Activated CD8-positive, alpha-beta memory T cell treated with anti-CD3 and anti-CD28 coated beads for 1 hour (primary cell): ENCODE results near the gene PPOX.

Experiments
- DNase-seq, 2 donors: peaks; one replicate each; pipeline ENCODE4 v3.0.0-alpha.2; 2020; ENCODE audit warnings: low read depth in 1 of 2; ENCODE audit errors: extremely low read depth in 1 of 2

Gene PPOX

GRCh38 chr1:161165742-161166668 lies at the start of gene PPOX:
PPOX (plus strand) TSS chr1:161166426; CDS start chr1:161166848, 422 bp downstream.
- DNase-seq: peak; percentile 82 to 83

GRCh38 chr1:161117759-161118581 lies 48.3 kb upstream of the PPOX start, which contains the start of the genes NIT1 and PFDN2:
NIT1 (plus strand) TSS chr1:161118105; CDS start chr1:161118177, 72 bp downstream.
PFDN2 (minus strand) TSS chr1:161118037; CDS start chr1:161118026, 11 bp downstream.
- peak; percentile 33 to 79 for DNase-seq

- peak; percentile 21 to 25 for DNase-seq
Observed at GRCh38 chr1:161119092-161119903, 46.9 kb upstream of the PPOX start.

GRCh38 chr1:161121042-161121650 lies 45.1 kb upstream of the PPOX start:
- no peak for DNase-seq

GRCh38 chr1:161121834-161122233 lies 44.4 kb upstream of the PPOX start:
- DNase-seq: no peak

- DNase-seq: no peak
Observed at GRCh38 chr1:161122967-161123366, 43.3 kb upstream of the PPOX start.

GRCh38 chr1:161127649-161128048 lies 38.6 kb upstream of the PPOX start:
- no peak for DNase-seq

- no peak for DNase-seq
Observed at GRCh38 chr1:161128591-161129420, 37.4 kb upstream of the PPOX start.

- no peak for DNase-seq
Observed at GRCh38 chr1:161130266-161130665, 36.0 kb upstream of the PPOX start.

GRCh38 chr1:161131523-161132409 lies 34.5 kb upstream of the PPOX start:
- DNase-seq: no peak

- DNase-seq: peak; percentile 74 to 75
Observed at GRCh38 chr1:161132410-161133219, 33.6 kb upstream of the PPOX start, which contains the start of gene DEDD. DEDD (minus strand) TSS chr1:161132667; CDS start chr1:161124462, 8,205 bp downstream.

- no peak for DNase-seq
Observed at GRCh38 chr1:161133220-161133740, 32.9 kb upstream of the PPOX start.

- no peak for DNase-seq
Observed at GRCh38 chr1:161137881-161138280, 28.3 kb upstream of the PPOX start.

GRCh38 chr1:161138431-161138830 lies 27.8 kb upstream of the PPOX start:
- no peak for DNase-seq

GRCh38 chr1:161139766-161140165 lies 26.5 kb upstream of the PPOX start:
- no peak for DNase-seq

- DNase-seq: no peak
Observed at GRCh38 chr1:161140755-161141400, 25.3 kb upstream of the PPOX start.

- no peak for DNase-seq
Observed at GRCh38 chr1:161145832-161146231, 20.4 kb upstream of the PPOX start.
